ENCODE measurements around the gene RPL15.

The RPL15 gene

DNA sequence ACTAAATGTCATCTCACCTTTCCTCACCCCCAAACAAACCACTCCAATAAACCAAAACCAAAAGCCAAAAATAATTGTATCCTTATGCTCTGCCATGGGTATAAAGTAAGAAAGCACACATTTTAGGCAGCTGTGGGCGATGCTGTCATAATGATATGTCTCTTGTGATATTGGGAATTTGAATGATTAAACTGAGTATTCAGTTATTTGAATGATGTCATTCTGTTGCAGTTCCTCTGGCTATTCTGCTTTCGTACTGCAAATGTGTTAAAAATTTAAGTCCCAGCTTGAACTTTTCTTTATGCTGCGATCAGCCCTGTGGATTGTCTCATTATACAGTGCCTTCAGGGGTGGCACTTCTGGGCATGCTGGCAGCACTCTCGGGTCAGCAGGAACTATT lies 17.3 kb downstream of the RPL15 start:
- no peak for DNase-seq

DNA sequence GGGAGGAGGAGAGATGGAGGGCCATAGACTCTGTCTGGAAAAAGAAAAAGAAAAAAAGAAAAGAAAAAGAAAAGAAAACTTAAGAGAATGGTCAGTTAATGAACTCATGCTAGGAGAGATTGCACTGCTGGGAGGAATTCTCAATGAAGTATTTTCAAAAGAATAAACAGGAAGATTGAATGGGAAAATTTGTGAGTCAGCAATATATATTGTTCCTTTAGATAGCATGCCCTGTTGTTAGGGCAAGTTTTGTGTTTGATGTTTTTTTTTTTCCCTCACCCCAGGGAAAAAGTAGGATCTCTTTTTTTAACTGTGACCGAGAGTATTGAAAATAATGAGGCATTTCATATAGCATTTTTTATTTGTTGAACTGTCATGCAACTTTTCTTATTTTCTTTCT lies 20.4 kb downstream of the RPL15 start:
- no peak for DNase-seq

DNA sequence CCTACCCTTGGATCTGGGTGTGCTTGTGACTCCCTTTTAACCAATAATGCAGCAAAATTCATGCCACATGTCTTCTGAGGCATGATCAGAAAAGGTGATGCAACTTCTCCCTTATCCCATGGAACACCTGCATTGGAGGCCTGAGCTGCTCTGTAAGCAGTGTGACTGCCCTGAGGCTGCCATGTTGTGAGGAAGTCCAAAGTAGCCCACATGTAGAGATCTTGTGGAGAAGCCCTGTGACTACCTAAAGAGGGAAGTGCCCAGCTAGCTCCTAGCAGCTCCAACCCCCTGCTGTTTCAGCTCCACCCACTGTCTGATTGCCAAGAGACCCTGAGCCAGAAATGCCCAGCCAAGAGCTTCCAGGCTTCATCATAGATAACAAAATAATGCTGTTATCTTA lies 21.8 kb downstream of the RPL15 start:
- DNase-seq, result no peak

DNA sequence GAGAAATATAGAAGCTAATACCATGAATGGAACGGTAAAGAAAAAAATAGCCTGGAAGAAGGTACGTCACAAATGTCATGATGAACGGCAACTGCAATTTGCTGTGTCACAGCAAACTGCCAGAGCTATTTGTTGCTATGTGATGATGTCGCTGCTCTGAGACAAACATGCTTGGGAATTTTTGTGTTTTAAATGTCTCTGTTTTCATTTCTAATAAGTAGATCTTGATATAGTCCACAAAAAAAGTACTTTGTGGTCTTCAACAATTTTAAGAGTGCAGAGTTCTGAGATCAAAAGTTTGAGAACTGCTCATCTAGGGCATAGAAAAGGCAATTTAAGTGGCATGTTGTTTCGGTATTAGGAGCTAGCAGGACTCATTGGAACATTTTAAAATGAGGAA lies 23.8 kb downstream of the RPL15 start:
- no peak for DNase-seq

DNA sequence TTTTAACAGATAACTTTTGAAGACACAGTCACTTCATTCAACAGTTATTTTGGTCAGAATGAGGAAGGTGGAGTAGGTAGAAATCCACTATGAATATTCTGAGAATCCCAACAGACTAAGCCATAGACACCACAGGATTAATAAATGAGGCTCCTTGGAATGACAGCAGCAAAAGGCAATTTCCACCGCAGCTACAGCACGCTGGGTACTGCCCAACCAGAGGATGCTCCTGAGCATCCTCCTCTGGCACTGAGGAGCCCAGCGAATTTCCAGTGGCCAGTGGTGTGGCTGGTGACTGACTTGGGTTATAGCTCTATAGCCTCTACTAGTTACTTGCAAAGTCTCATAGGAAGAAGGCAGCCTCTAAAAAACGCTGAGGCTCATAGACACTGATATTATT lies 24.5 kb downstream of the RPL15 start:
- no peak for DNase-seq

DNA sequence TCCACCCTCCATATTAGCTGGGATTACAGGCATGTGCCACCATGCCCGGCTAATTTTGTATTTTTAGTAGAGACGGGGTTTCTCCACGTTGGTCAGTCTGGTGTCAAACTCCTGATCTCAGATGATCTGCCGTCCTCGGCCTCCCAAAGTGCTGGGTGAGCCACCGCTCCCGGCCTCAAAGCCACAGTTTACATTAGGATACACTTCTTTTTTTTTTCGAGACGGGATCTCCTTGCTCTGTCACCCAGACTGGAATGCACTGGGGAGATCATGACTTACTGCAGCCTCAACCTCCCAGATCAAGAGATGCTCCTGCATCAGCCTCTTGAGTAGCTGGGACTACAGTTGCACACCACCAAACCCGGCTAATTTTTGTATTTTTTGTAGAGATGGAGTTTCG lies 25.6 kb downstream of the RPL15 start:
- no peak for DNase-seq

DNA sequence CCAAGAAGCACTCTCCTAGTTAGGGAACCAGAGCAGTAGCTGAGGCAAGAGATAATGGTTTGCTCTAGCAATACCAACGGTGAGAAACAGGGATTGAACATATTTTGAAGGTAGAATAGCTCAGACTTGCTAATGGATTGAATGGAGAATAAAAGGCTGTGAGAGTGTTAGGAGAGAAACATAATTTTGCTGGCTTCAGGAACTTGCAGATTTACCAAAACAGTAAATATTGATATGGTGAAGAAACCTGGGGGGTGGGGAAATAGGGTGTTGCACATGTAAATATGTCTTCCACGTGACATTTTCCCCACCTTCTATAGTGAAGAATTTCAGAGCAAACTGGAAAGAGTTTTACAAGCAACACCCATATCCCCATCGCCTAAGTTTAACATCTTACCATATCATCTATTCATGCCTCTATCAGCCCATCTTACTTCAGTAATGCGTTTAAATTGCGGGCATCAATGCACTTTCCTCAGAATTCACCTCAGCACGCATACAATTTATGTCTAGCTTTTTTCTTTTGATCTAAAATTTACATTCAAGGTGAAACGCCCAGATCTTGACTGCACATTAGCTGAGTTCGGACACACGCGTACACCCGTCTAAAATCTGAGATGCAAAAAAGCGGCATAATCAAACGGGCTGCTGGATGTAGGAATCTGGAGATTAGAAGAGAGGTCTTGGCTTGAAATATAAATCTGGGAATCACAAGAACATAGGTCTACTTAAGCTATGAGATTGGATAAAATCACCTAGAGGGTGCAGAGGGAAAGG lies 27.3 kb downstream of the RPL15 start:
- no peak for DNase-seq

DNA sequence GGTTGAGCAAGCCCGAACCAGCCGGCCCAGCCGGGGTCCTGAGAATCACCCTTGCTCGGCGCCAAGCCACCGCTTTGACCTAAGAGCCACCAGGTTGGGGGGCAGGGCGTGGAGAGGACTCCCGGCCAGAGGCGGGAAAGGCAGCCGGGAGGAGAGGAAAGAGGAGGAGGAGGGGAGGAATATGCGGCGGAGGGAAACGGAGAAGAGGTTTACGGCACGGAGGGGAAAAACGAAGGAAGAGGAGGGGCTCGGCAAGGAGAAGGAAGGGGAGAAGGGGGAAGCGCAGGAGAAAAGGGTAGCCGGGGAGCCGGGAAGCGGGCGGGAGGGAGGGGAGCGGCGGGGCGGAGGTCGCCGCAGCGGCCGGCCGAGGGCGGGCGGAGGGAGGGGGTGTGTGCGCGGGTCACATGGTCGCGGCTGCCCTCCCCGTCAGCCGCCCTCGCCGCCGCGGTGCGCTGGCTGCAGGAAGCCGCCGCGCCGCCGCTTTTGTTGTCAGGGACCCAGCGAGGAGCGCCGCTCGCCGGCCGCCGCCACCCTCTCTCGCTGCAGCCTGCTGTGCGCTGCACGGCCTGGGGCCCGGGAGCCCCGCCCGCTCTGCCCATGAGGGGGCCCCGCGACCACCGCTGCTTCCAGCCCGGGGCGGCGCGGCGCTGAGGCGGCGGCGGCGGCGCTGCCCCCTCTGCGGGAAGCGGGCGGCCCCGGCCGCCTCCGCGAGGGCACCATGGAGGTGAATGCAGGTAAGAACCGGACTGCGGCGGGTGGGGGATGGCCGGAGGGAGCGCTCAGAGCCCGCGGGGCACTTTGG lies 28.1 kb downstream of the RPL15 start, which contains the start of gene NR1D2:
TSS of gene NR1D2 (plus strand) at position 426 of the 802 bp plus-strand sequence. CDS start at position 719, 293 bp downstream.
- DNase-seq, result peak; percentile 90

DNA sequence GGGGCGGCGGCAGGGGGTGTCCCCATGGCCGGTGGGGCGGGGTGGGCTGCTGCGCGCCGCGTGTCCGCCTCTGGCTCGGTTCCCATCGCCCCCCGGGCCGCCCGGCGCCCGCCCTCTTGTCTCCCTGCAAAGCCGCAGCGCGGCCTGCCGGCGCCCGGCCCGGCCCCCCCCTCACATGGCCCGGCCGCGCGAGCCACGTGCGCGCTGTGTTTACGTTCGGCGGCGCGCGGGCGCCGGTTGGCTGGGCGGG lies 28.7 kb downstream of the RPL15 start:
- no peak for DNase-seq

DNA sequence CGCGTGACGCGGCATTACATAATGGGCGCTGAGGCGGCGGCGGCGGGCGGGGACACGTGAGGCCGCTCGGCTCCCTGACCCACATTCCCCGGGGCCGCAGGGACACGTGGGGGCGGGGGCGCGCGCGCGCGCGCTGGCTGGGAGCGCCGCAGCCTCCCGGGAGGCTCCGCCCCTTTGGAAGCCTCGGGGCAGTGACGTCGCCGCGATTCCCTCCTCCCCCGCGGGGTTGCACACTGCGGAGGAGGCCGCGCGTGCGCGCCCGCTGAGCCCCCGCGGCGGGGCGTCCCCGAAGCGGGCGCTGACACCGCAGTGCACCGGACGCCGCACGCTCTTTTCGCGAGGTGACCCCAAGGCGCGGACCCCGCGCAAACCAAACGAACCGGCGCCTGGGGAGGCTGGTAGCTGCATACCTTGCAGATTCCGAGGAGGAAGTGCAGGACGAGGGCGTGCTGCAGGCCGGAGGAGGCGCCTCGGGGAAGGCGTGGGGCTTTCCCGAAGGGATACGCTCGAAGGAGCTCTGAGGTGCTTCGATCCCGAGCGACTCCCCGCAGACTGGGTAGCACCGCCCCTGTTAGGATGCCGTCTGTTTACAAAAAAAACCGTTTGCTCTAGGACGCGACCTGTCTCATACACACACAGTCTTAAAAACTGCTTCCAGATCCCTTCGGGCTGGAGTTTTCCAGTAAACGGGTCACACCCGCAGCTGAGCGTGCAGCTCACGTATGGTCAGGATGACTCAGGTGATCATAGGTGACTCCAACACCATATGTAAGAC lies 29.2 kb downstream of the RPL15 start:
- DNase-seq, result peak; percentile 97

DNA sequence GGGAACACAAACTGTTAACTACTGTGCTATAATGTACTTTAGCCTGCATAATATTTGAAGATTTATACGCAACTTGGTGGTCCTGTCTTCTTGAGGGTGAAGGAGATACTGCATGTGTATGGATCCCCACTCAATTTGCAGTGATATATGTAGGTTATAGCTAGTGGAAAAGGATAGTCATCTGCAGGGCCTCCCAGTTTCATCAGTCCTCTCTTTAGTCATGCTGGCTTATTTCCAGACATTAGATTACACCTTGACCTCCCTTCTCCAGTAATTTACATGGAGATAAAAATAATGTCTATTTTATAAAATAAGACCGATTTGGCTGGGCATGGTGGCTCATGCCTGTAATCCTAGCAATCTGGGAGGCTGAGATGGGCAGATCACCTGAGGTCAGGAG lies 31.8 kb downstream of the RPL15 start:
- DNase-seq, result no peak

DNA sequence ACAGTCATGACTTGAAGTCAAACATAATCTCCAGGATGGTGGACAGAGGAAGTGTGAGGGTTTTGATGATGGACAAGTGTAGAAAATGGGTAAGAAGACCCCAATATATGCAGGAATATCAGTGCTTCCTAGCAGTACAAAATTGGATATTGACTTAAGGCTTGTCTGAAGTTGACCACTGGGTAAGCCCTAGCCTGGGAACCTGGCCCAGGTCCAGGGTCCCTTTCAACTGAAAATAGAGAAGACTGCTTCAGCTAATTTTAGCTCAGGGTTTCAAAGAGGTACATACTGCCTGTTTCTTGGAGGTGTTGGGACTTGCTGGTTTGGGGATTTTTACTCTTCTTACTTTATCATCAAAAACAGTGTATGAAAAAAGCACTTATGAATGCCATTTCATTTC lies 32.9 kb downstream of the RPL15 start:
- DNase-seq, result peak; percentile 60

DNA sequence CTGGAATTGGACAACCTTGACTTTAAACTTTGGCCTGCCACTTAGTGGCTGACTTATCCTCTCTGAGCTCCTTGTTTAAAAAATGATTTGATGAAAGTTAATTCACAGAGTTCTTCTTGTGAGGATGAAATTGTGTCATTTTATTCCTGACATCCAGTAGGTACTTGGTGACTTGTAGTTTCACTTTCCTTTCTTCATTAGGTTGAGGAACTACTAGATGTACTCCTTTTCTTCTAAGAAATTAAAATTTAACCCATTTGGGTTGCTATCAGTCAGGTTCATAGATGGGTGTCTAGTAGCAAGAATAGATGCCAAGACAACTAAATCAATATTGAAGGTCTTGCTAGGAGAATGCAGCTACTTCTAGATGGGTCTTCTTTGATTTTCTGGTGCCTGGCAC lies 33.4 kb downstream of the RPL15 start:
- DNase-seq, result no peak

DNA sequence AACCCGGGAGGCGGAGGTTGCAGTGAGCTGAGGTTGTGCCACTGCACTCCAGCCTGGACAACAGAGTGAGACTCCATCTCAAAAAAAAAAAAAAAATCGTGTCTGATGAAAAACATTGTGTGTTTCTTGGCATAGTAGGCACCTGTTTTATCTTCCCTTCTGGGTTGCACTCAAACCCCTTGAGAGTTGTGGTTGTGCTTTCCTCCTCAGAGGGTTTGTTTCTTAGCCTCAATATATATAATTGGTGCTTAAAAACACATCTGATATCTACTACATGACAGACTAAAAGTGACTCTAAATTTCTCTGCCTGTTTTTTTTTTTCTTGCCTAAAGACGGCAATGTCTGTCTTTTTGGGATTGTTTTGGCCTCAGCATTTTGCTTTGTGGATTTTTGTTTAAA lies 35.7 kb downstream of the RPL15 start:
- no peak for DNase-seq

DNA sequence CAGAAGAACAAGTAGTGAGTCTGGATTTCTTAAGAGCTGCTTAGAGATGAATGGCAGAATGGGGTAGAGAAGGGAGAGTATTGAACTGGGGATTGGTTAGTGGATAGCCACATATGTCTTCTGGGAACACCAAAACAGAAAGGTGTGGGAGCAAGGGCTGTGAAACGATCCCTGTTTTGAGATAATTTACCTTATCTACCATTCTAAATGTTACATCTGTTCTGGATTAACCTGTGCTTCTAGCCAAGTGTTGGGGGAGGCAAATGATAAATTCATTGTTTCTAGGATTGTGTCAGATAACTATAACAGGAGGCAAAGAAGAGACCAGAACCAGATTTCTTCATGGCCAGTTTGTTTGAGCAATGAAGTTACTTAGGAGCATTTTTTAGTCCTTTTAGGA lies 36.6 kb downstream of the RPL15 start:
- DNase-seq, result no peak

DNA sequence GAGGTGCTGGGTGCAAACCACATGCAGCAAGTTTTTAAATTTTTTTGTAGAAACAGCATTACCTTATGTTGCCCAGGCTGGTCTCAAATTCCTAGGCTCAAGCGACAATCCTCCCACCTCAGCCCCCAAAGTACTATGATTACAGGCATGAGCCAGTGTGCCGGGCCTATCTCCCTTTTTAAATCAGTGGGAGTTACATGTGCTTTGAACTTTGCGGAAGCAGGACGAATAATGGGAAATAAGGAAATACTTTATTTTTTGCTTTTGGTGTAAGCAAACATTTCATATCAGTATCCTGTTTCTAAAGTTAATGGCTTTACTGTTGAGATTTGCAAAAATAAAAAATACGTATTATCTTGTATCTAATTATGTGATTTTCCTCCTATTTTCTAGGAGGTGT lies 37.2 kb downstream of the RPL15 start:
- DNase-seq, result no peak

DNA sequence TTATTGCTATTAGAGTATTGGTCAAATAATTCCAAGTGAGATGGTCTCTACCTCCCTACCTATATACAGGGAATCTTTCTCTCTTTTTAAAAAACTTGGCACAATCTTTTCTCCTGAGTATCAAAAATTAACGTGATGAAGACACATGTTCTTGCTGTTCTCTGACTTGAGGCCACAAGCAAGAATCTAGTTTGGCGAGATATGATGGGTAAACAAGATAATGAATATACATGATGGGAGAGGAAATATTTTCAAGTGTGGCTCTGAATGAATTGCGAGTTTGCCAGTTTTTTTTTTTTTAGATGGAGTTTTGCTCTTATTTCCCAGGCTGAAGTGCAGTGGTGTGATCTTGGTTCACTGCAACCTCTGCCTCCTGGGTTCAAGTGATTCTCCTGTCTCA lies 39.8 kb downstream of the RPL15 start:
- no peak for DNase-seq

DNA sequence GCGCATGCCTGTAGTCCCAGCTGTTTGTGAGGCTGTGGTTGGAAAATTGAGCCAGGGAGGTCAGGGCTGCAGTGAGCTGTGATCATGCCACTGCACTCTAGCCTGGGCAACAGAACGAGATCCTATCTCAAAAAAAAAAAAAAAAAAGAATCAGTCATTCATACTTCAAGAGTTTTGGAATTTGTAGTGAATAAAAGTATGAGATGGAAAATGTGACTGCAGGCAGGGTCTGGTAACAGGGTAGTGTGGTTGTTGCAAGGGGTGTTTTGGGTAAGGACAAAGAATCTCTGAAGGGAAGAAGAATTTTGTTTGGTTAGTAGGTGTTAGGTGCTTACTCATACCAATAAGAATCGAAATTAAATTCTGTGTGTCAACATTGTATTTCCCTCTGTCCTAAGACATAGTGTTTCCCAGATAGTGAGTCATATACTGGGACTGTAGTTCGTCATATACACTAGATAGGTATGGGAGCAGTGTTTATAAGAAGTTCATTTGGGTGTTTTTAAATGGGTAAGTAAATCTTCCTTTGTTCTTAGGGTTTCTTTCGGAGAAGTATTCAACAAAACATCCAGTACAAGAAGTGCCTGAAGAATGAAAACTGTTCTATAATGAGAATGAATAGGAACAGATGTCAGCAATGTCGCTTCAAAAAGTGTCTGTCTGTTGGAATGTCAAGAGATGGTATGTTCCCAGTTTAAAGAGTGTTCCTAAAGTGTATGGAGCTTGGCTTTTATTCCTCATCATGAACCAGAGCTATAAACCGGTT lies 42.4 kb downstream of the RPL15 start:
- no peak for DNase-seq

DNA sequence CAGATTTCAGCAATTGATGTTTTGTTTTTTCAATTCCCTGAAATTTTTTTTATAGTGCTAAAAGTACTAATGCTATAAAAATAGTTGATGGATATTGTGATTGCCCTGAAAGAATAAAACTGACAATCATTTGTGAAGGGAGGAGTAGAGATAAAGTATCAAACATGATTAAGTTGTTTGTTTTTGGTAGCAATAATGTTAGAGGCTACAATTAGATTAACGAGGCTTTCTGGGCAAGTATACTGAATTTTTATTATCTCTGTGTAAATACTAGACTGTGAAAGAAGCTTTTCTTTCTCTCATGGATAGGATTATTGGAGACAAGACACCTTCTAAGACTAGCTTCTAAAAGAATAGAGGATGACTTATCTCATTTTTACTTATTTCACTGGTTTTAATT lies 43.7 kb downstream of the RPL15 start:
- no peak for DNase-seq

DNA sequence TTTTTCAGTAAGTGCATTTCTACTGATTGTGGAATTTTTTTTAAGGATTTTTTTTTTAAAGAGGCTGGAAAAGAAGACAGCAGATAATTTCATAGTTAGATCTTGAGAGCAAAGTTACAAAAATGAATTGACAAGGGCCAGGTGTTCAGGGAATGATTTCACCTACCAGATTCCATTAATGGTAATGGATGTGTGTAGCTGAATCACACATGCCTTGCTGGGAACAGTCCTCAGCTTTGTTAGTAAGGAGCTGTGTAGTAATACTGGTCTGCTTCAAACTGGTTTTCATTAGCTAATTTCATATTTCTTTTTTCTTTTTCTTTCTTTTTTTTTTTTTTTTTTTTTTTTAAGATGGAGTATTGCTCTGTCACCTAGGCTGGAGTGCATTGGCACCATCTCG lies 44.1 kb downstream of the RPL15 start:
- no peak for DNase-seq

DNA sequence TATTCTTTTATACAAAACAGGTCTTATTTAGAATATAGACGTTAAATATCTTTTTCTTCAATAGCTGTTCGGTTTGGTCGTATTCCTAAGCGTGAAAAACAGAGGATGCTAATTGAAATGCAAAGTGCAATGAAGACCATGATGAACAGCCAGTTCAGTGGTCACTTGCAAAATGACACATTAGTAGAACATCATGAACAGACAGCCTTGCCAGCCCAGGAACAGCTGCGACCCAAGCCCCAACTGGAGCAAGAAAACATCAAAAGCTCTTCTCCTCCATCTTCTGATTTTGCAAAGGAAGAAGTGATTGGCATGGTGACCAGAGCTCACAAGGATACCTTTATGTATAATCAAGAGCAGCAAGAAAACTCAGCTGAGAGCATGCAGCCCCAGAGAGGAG lies 45.0 kb downstream of the RPL15 start:
- DNase-seq, result no peak

DNA sequence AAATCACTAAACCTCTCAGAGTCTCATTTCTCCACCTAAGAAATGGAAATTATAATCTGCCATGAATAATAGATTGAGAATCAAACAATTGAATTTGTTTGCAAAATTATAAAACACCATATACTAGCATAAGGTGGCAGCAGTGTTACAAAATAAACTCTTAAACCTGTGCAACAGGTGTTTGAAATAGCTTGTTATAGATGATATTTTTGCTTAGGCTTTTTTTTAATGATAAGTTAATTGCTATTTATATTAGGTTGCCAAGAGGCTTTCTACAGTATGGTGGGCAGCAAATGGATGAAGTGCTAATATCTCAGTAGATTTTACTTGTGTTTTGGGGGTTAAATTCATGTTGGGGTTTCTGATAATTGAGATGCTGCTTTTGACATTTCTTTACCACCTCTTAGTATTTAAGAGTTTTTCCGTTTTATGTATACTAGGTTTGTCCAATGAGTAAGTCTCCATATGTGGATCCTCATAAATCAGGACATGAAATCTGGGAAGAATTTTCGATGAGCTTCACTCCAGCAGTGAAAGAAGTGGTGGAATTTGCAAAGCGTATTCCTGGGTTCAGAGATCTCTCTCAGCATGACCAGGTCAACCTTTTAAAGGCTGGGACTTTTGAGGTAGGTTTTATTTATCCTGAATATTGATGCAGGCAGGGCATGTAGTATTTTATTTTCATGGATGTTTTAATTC lies 47.8 kb downstream of the RPL15 start:
- no peak for DNase-seq

DNA sequence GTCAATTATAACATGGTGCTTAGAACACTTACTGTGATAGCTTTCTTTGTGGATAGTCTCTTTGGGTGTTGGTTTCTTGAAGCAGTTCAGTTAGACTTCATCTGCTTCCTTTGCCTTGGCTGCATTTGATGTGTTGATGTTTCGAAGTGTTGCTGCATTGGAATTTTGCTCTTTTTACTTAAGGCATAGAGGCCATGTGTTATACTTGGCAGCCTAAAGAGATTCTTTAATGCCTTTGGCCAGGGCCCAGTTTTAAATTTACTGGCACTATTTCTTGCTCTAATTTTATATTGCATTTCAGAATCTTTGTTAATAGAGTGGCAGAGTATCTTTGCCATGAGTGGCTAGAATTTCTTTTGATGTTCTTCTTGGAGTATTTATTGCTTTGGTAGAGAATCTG lies 49.4 kb downstream of the RPL15 start:
- DNase-seq, result no peak

Measured in NCI-H2029 (cell line).